ENCODE measurements around the gene HLCS. TPM values are rescaled to one million over a fixed set of nuclear protein-coding genes. Genes with fewer than 3 reads are reported as not detected.

The HLCS gene
- total and polyA plus RNA-seq, 10 of the 15 experiments (the other 5 are each of a cell fraction or from before 2014, with no cell fraction given) = 1.5 to 12.7 (median 9.6) TPM

DNA sequence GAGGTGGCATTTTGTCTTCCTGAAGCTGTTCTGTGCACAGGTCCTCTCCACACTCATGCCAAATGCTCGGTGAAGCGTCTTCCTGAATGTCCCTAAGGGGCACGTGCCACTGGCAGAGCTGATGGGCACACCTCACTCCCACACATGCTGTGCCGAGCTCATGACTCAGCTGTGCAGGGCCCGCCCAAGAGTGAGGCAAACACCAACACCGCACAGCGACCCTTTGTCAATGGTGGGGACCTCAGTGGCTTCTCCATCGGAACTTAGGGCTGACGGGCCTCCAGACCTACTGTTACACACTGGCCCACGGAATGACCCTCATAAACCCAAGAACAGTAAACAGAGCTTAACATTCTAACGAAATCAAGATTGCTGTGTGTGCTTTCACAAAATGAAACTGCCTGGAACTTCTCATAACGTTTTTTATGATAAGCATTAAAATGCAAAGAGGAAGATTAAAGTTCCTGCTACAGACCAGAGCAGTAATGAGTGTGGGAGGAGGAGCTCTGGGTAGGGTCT is 178.3 kb downstream of the HLCS start (continued):
- TF ChIP-seq, protein P1, sequence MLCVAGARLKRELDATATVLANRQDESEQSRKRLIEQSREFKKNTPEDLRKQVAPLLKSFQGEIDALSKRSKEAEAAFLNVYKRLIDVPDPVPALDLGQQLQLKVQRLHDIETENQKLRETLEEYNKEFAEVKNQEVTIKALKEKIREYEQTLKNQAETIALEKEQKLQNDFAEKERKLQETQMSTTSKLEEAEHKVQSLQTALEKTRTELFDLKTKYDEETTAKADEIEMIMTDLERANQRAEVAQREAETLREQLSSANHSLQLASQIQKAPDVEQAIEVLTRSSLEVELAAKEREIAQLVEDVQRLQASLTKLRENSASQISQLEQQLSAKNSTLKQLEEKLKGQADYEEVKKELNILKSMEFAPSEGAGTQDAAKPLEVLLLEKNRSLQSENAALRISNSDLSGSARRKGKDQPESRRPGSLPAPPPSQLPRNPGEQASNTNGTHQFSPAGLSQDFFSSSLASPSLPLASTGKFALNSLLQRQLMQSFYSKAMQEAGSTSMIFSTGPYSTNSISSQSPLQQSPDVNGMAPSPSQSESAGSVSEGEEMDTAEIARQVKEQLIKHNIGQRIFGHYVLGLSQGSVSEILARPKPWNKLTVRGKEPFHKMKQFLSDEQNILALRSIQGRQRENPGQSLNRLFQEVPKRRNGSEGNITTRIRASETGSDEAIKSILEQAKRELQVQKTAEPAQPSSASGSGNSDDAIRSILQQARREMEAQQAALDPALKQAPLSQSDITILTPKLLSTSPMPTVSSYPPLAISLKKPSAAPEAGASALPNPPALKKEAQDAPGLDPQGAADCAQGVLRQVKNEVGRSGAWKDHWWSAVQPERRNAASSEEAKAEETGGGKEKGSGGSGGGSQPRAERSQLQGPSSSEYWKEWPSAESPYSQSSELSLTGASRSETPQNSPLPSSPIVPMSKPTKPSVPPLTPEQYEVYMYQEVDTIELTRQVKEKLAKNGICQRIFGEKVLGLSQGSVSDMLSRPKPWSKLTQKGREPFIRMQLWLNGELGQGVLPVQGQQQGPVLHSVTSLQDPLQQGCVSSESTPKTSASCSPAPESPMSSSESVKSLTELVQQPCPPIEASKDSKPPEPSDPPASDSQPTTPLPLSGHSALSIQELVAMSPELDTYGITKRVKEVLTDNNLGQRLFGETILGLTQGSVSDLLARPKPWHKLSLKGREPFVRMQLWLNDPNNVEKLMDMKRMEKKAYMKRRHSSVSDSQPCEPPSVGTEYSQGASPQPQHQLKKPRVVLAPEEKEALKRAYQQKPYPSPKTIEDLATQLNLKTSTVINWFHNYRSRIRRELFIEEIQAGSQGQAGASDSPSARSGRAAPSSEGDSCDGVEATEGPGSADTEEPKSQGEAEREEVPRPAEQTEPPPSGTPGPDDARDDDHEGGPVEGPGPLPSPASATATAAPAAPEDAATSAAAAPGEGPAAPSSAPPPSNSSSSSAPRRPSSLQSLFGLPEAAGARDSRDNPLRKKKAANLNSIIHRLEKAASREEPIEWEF (IDR thresholded peaks at IDR 0.05; ENCODE audit: insufficient replicate concordance, low read depth, low read length) = no peak
- TF ChIP-seq, protein P2, sequence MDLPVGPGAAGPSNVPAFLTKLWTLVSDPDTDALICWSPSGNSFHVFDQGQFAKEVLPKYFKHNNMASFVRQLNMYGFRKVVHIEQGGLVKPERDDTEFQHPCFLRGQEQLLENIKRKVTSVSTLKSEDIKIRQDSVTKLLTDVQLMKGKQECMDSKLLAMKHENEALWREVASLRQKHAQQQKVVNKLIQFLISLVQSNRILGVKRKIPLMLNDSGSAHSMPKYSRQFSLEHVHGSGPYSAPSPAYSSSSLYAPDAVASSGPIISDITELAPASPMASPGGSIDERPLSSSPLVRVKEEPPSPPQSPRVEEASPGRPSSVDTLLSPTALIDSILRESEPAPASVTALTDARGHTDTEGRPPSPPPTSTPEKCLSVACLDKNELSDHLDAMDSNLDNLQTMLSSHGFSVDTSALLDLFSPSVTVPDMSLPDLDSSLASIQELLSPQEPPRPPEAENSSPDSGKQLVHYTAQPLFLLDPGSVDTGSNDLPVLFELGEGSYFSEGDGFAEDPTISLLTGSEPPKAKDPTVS (IDR thresholded peaks at IDR 0.05; ENCODE audit: low read depth, low read length) = no peak
- TF ChIP-seq SIN3A (IDR thresholded peaks at IDR 0.05; ENCODE audit: low read depth, low read length) (no peak), BCL11A (IDR thresholded peaks at IDR 0.05; ENCODE audit: low read depth, low read length) (no peak), CHD1 (IDR thresholded peaks at IDR 0.05; ENCODE audit: low read depth, low read length) (no peak), LARP7 (IDR thresholded peaks at IDR 0.05) (no peak), IKZF2 (IDR thresholded peaks at IDR 0.05) (no peak), SMC3 (IDR thresholded peaks at IDR 0.05; ENCODE audit: borderline replicate concordance, low read length) (no peak), ZNF384 (IDR thresholded peaks at IDR 0.05; ENCODE audit: borderline replicate concordance, low read depth, low read length) (no peak), SREBF1 (IDR thresholded peaks at IDR 0.05; ENCODE audit: low read length) (no peak), POLR2AphosphoS5 (IDR thresholded peaks at IDR 0.05; ENCODE audit: low read length) (no peak), WRNIP1 (IDR thresholded peaks at IDR 0.05; ENCODE audit: borderline replicate concordance, low read depth, low read length) (no peak)
- TF ChIP-seq, protein P3, sequence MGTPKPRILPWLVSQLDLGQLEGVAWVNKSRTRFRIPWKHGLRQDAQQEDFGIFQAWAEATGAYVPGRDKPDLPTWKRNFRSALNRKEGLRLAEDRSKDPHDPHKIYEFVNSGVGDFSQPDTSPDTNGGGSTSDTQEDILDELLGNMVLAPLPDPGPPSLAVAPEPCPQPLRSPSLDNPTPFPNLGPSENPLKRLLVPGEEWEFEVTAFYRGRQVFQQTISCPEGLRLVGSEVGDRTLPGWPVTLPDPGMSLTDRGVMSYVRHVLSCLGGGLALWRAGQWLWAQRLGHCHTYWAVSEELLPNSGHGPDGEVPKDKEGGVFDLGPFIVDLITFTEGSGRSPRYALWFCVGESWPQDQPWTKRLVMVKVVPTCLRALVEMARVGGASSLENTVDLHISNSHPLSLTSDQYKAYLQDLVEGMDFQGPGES (IDR thresholded peaks at IDR 0.05) = no peak
- TF ChIP-seq, protein P4, sequence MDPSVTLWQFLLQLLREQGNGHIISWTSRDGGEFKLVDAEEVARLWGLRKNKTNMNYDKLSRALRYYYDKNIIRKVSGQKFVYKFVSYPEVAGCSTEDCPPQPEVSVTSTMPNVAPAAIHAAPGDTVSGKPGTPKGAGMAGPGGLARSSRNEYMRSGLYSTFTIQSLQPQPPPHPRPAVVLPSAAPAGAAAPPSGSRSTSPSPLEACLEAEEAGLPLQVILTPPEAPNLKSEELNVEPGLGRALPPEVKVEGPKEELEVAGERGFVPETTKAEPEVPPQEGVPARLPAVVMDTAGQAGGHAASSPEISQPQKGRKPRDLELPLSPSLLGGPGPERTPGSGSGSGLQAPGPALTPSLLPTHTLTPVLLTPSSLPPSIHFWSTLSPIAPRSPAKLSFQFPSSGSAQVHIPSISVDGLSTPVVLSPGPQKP (IDR thresholded peaks at IDR 0.05; ENCODE audit: low read depth, low read length) = no peak
- TF ChIP-seq, protein P5, sequence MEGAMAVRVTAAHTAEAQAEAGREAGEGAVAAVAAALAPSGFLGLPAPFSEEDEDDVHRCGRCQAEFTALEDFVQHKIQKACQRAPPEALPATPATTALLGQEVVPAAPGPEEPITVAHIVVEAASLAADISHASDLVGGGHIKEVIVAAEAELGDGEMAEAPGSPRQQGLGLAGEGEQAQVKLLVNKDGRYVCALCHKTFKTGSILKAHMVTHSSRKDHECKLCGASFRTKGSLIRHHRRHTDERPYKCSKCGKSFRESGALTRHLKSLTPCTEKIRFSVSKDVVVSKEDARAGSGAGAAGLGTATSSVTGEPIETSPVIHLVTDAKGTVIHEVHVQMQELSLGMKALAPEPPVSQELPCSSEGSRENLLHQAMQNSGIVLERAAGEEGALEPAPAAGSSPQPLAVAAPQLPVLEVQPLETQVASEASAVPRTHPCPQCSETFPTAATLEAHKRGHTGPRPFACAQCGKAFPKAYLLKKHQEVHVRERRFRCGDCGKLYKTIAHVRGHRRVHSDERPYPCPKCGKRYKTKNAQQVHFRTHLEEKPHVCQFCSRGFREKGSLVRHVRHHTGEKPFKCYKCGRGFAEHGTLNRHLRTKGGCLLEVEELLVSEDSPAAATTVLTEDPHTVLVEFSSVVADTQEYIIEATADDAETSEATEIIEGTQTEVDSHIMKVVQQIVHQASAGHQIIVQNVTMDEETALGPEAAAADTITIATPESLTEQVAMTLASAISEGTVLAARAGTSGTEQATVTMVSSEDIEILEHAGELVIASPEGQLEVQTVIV (IDR thresholded peaks at IDR 0.05; ENCODE audit: borderline replicate concordance, partially characterized antibody) = no peak
- TF ChIP-seq, protein P6, sequence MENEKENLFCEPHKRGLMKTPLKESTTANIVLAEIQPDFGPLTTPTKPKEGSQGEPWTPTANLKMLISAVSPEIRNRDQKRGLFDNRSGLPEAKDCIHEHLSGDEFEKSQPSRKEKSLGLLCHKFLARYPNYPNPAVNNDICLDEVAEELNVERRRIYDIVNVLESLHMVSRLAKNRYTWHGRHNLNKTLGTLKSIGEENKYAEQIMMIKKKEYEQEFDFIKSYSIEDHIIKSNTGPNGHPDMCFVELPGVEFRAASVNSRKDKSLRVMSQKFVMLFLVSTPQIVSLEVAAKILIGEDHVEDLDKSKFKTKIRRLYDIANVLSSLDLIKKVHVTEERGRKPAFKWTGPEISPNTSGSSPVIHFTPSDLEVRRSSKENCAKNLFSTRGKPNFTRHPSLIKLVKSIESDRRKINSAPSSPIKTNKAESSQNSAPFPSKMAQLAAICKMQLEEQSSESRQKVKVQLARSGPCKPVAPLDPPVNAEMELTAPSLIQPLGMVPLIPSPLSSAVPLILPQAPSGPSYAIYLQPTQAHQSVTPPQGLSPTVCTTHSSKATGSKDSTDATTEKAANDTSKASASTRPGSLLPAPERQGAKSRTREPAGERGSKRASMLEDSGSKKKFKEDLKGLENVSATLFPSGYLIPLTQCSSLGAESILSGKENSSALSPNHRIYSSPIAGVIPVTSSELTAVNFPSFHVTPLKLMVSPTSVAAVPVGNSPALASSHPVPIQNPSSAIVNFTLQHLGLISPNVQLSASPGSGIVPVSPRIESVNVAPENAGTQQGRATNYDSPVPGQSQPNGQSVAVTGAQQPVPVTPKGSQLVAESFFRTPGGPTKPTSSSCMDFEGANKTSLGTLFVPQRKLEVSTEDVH (IDR thresholded peaks at IDR 0.05; ENCODE audit: low read depth, partially characterized antibody) = no peak

Data from GM12878 (cell line).